ENCODE results near the gene DPAGT1. TPM values are rescaled to one million over a fixed set of nuclear protein-coding genes. Genes with fewer than 3 reads are reported as not detected.

Gene DPAGT1
- total RNA-seq, 4 donors from 2014 or later: 23.0 to 34.0 (median 28.5) TPM

GRCh38 chr11:119048644-119049043, 53.0 kb downstream of the DPAGT1 start:
- no peak for TF ChIP-seq CTCF (IDR thresholded peaks at IDR 0.05)
- ATAC-seq (ENCODE audit: low FRiP score) (no peak), DNase-seq (ENCODE audit: low spot score) (no peak)

GRCh38 chr11:119047205-119047604, 54.4 kb downstream of the DPAGT1 start:
- TF ChIP-seq CTCF (IDR thresholded peaks at IDR 0.05): no peak
- ATAC-seq (ENCODE audit: low FRiP score): no peak
- no peak for DNase-seq (ENCODE audit: low spot score)

Other genes starting within 250 kb of the DPAGT1 start
- gene CXCR5, start 218.0 kb downstream of the DPAGT1 start, total RNA-seq: under 1 TPM in 2 of 4 donors, not detected in 2; 0.09 to 0.12 TPM
- gene BCL9L, start 175.9 kb downstream of the DPAGT1 start, total RNA-seq: 10 to 100 TPM; 13.5 to 24.0 (median 17.3) TPM
- not detected for gene UPK2, start 145.6 kb downstream of the DPAGT1 start, total RNA-seq
- gene FOXR1, start 130.1 kb downstream of the DPAGT1 start, total RNA-seq: not detected
- 10 to 100 TPM; 36.9 to 66.9 (median 50.9) TPM for gene CENATAC, start 103.7 kb downstream of the DPAGT1 start, total RNA-seq
- gene RPS25, start 83.5 kb downstream of the DPAGT1 start, total RNA-seq: 1,000 to 10,000 TPM; 1,426 to 2,619 (median 2,025) TPM
- gene TRAPPC4, start 83.1 kb downstream of the DPAGT1 start, total RNA-seq: 10 to 100 TPM; 43.2 to 61.7 (median 51.4) TPM
- gene SLC37A4, start 71.0 kb downstream of the DPAGT1 start, total RNA-seq: 10 to 100 TPM; 11.6 to 18.4 (median 14.0) TPM
- gene HYOU1, start 44.6 kb downstream of the DPAGT1 start, total RNA-seq: 10 to 100 TPM; 43.5 to 94.4 (median 63.7) TPM
- gene VPS11, start 34.0 kb downstream of the DPAGT1 start, total RNA-seq: 10 to 100 TPM; 31.5 to 39.2 (median 32.7) TPM
- 10 to 100 TPM in 1 of 4 donors, 1 to 10 TPM in 3; 7.2 to 11.7 (median 8.5) TPM for gene HMBS, start 17.0 kb downstream of the DPAGT1 start, total RNA-seq
- gene C2CD2L, start 5.5 kb upstream of the DPAGT1 start, total RNA-seq: 10 to 100 TPM in 1 of 4 donors, 1 to 10 TPM in 3; 8.2 to 10.7 (median 9.0) TPM
- 10 to 100 TPM; 10.2 to 31.0 (median 24.4) TPM for gene HINFP, start 19.7 kb upstream of the DPAGT1 start, total RNA-seq
- gene ABCG4, start 47.2 kb upstream of the DPAGT1 start, total RNA-seq: under 1 TPM in 2 of 4 donors, not detected in 2; 0.09 to 0.32 TPM
- 10 to 100 TPM in 3 of 4 donors, 1 to 10 TPM in 1; 7.9 to 26.0 (median 14.7) TPM for gene NLRX1, start 66.9 kb upstream of the DPAGT1 start, total RNA-seq
- 10 to 100 TPM in 1 of 4 donors, 1 to 10 TPM in 2, not detected in 1; 1.3 to 11.7 (median 1.4) TPM for gene NHERF4, start 83.6 kb upstream of the DPAGT1 start, total RNA-seq
- 10 to 100 TPM; 12.9 to 26.6 (median 20.9) TPM for gene CBL, start 104.5 kb upstream of the DPAGT1 start, total RNA-seq
- 1,000 to 10,000 TPM in 1 of 4 donors, 100 to 1,000 TPM in 3; 613 to 1,211 (median 746) TPM for gene MCAM, start 215.3 kb upstream of the DPAGT1 start, total RNA-seq
- gene RNF26, start 232.7 kb upstream of the DPAGT1 start, total RNA-seq: 10 to 100 TPM in 1 of 4 donors, 1 to 10 TPM in 3; 8.9 to 11.1 (median 9.4) TPM
- gene C1QTNF5, start 239.0 kb upstream of the DPAGT1 start, total RNA-seq: 10 to 100 TPM; 18.0 to 74.2 (median 35.5) TPM
- gene MFRP, start 244.9 kb upstream of the DPAGT1 start, total RNA-seq: not detected

Data from omental fat pad (tissue), 4 donors.